A549 (cell line): Measurements from ENCODE around the gene CPLX1. TPM values are rescaled to one million over a fixed set of nuclear protein-coding genes. Genes with fewer than 3 reads are reported as not detected.
A peak's percentile ranks its signal among the peaks of the same experiment; 100 is the strongest.

Source experiments
- ATAC-seq, 2 experiments: fragments of 200-7000 bp in 1 of 2; fragments of >200 bp in 1 of 2; cut with Nextera tagmentation in 1 of 2; cut with Tn5 transposase in 1 of 2; 3 replicates each; pipeline versions ENCODE4 v1.8.0 to v1.9.1; 2018 to 2020; ENCODE audit warnings: mild to moderate bottlenecking in 1 of 2, moderate library complexity in 1 of 2
- CTCF ChIA-PET: fragments of 300-600 bp; sonication (Branson Sonifier 250); formaldehyde crosslinking; extraction: SDS; loops from one replicate; lab custom pipeline; 2021; ENCODE audit warnings: antibody characterized with exemption, inconsistent platforms; lab: Yijun Ruan, JAX
- POLR2A ChIA-PET: fragments of 350-600 bp; formaldehyde crosslinking; extraction: SDS; loops from one replicate; lab custom pipeline; 2021; ENCODE audit warnings: antibody characterized with exemption, inconsistent platforms; lab: Yijun Ruan, JAX
- DNase-seq, 2 experiments: peaks; one replicate each; pipeline versions ENCODE4 v3.0.0 to v3.0.0-alpha.2; 2011 to 2016; ENCODE audit warnings: low read depth in 1 of 2, low spot score in 1 of 2
- FAIRE-seq: peaks from 2 replicates; lab custom pipeline; 2011; peaks lifted over from hg19 to GRCh38; lab: Jason Lieb, UNC
- H3K27ac ChIP-seq, 2 experiments: fragments of >200 bp; sonication (Bioruptor Twin); formaldehyde crosslinking; 3 replicates each; pipeline ENCODE4 v1.5.1; 2016 to 2017
- H3K4me1 ChIP-seq: fragments of >200 bp; sonication (Bioruptor Twin); formaldehyde crosslinking; 3 replicates; pipeline ENCODE4 v1.6.1; 2016
- H3K4me2 ChIP-seq: fragments of >200 bp; sonication (Bioruptor Twin); formaldehyde crosslinking; 3 replicates; pipeline ENCODE4 v1.6.1; 2016
- H3K4me3 ChIP-seq: fragments of >200 bp; sonication (Bioruptor Twin); formaldehyde crosslinking; 3 replicates; pipeline ENCODE4 v1.5.1; 2016
- H3K9me3 ChIP-seq: fragments of >200 bp; sonication (Bioruptor Twin); formaldehyde crosslinking; 3 replicates; pipeline ENCODE4 v1.6.1; 2016
- CEBPB ChIP-seq, 2 experiments: fragments of >200 bp in 1 of 2; sonication (Bioruptor Twin) in 1 of 2; formaldehyde crosslinking in 1 of 2; IDR thresholded peaks; 2 replicates each; pipeline ENCODE4 v1.6.1; 2012 to 2016
- CHD2 ChIP-seq: fragments of 150-350 bp; IDR thresholded peaks from 2 replicates; pipeline ENCODE4 v1.6.1; 2014; ENCODE audit warnings: low read length; ENCODE audit not compliant: partially characterized antibody
- CHD4 ChIP-seq: fragments of 200-600 bp; sonication (generic); IDR thresholded peaks from 2 replicates; pipeline ENCODE4 v1.6.1; 2016; ENCODE audit warnings: antibody characterized with exemption, mild to moderate bottlenecking, borderline replicate concordance
- EHF ChIP-seq: fragments of 250-450 bp; sonication (Bioruptor Pico); IDR thresholded peaks from 2 replicates; pipeline ENCODE4 v1.5.0; 2020; ENCODE audit warnings: mild to moderate bottlenecking
- ELK1 ChIP-seq: fragments of 150-350 bp; IDR thresholded peaks from 2 replicates; pipeline ENCODE4 v1.6.1; 2014; ENCODE audit warnings: low read depth, mild to moderate bottlenecking, low read length
- EP300 ChIP-seq, 2 experiments: fragments of >200 bp; sonication (Bioruptor Twin); formaldehyde crosslinking; IDR thresholded peaks; 2 replicates in 1 of 2; 3 replicates in 1 of 2; pipeline ENCODE4 v1.6.1; 2016 to 2017
- FOSB ChIP-seq: fragments of 250-450 bp; sonication (Bioruptor Pico); IDR thresholded peaks from 2 replicates; pipeline ENCODE4 v1.5.0; 2020; ENCODE audit warnings: mild to moderate bottlenecking, moderate library complexity
- GATA3 ChIP-seq: IDR thresholded peaks from 2 replicates; pipeline ENCODE4 v1.6.1; 2012; ENCODE audit warnings: borderline replicate concordance
- JUN ChIP-seq, 2 experiments: fragments of >200 bp; sonication (Bioruptor Twin); formaldehyde crosslinking; IDR thresholded peaks; 2 replicates in 1 of 2; 3 replicates in 1 of 2; pipeline ENCODE4 v1.6.1; 2016 to 2017
- KDM5A ChIP-seq: fragments of 200-600 bp; sonication (generic); IDR thresholded peaks from 2 replicates; pipeline ENCODE4 v1.6.1; 2016; ENCODE audit warnings: antibody characterized with exemption, mild to moderate bottlenecking
- NFE2L2 ChIP-seq: fragments of 150-350 bp; conservative IDR thresholded peaks from 2 replicates; pipeline ENCODE4 v1.6.1; 2014; ENCODE audit warnings: low read length
- NPAS2 ChIP-seq: fragments of 250-450 bp; sonication (Bioruptor Pico); IDR thresholded peaks from 2 replicates; pipeline ENCODE4 v1.8.0; 2022; ENCODE audit warnings: mild to moderate bottlenecking, moderate library complexity, borderline replicate concordance
- PBX3 ChIP-seq: IDR thresholded peaks from 2 replicates; pipeline ENCODE4 v1.6.1; 2012
- PHF8 ChIP-seq: fragments of 200-600 bp; sonication (generic); IDR thresholded peaks from 2 replicates; pipeline ENCODE4 v1.6.1; 2016; ENCODE audit warnings: low read depth, mild to moderate bottlenecking, antibody characterized with exemption, moderate library complexity, borderline replicate concordance
- RFX5 ChIP-seq: fragments of 450-650 bp; IDR thresholded peaks from 2 replicates; pipeline ENCODE4 v1.7.1; 2014; ENCODE audit warnings: antibody characterized with exemption, mild to moderate bottlenecking, moderate library complexity
- SMC3 ChIP-seq: fragments of >200 bp; sonication (Bioruptor Twin); formaldehyde crosslinking; IDR thresholded peaks from 3 replicates; pipeline ENCODE4 v1.6.1; 2018; ENCODE audit warnings: inconsistent platforms
- ZNF302 ChIP-seq: fragments of 250-450 bp; sonication (Bioruptor Pico); IDR thresholded peaks from 2 replicates; pipeline ENCODE4 v1.9.0; 2021; ENCODE audit warnings: inconsistent platforms, mild to moderate bottlenecking, moderate library complexity
- ZSCAN20 ChIP-seq: fragments of 250-450 bp; sonication (Bioruptor Pico); IDR thresholded peaks from 2 replicates; pipeline ENCODE4 v1.8.0; 2022; ENCODE audit warnings: mild to moderate bottlenecking, moderate library complexity
- WGBS: methylation state at CpG from one replicate; pipeline ENCODE4 v1.1.6; 2017; ENCODE audit errors: missing lambda C conversion rate; 5-methylcytosine and 5-hydroxymethylcytosine counted together
- polyA plus RNA-seq, 4 experiments: library from polyadenylated mRNA; depleted of rRNA in 3 of 4; stranded (reverse); fragments of >200 nt; fragmentation: RNase III in 1 of 4; extraction: RNeasy Plus Mini Kit Qiagen cat#74134 plus additional on column Dnase treatment in 1 of 4; gene quantifications; 2 replicates in 3 of 4; 3 replicates in 1 of 4; pipeline ENCODE4 v1.2.3, GENCODE V29; 2011 to 2017
- TF ChIP-seq, protein P1 (sequence below): IDR thresholded peaks from 2 replicates; pipeline ENCODE4 v1.6.1; 2012

Gene CPLX1
- polyA plus RNA-seq, 2 of the 4 experiments (the other 2 are of a cell fraction): 0.19 to 0.57 TPM

DNA sequence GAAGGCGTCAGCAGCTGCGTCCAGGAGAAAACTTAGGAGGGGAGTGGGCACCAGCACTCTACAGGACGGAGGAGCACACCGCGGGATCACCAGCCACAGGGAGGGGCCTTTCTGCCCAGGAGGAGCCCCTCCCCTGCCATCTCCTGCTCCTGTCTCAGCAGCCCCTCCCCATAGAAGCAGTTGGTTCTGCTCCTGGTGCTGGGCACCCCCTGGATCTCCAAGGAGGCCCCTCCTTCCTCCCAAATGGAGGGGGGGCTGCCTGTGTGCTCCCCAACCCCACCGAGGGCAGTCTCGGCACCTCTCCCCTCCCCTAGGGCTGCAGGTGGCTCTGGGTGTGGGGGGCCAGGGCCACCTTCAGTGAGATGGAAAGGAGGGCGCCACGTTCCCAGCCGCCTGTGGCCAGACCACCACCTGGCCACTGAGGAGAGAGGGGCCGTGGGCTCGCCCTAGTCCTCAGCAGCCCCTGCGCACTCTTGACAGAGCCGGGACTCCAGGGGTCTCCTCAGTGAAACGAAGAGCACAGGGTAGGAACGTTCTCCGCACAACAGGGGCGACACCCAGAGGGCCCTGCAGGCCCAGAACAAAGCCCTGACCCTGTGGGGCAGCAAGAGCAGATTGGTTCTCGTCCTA is 37.8 kb downstream of the CPLX1 start:
- DNase-seq (no peak), ATAC-seq (no peak), FAIRE-seq (no peak)
- Histone ChIP-seq H3K4me1 (no peaks in the 10 kb centered on the region), H3K4me2 (no peak overlapping the region), H3K9me3 (no peaks in the 10 kb centered on the region), H3K4me3 (no peak overlapping the region), H3K27ac (no peak overlapping the region)
- CTCF ChIA-PET: no interaction called here
- POLR2A ChIA-PET: no interaction called here
- WGBS: 67% methylated on average over 9 of the region's 19 CpGs
- TF ChIP-seq CEBPB (IDR thresholded peaks at IDR 0.05): no peak
- TF ChIP-seq PHF8: no peak
- no peak for TF ChIP-seq NFE2L2
- TF ChIP-seq, protein P1, sequence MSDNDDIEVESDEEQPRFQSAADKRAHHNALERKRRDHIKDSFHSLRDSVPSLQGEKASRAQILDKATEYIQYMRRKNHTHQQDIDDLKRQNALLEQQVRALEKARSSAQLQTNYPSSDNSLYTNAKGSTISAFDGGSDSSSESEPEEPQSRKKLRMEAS: no peak
- no peak for TF ChIP-seq ZSCAN20 (CRISPR knock-in tag)

DNA sequence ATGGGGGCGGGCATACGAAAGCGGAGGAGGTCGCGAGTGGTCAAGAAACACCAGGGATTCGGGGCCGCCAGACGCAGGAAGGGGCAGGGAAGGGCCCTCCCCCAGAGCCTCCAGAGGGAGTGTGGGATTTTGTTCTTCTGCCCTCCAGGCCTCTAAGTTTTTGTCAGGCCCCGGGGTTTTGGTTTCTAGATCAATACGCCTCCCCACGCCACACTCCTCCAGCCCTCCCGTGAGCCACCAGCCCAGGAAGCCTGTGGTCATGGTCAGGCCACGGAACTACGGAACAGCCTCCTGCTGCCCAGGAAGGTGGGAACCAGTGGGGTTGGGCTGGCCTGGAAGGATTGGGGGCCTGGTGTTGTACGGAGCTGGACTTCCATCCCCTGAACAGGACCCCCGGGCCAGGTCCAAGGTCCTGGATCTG is 38.4 kb downstream of the CPLX1 start:
- POLR2A ChIA-PET: no interaction called here
- DNase-seq: no peak
- Histone ChIP-seq H3K4me3 (no peak overlapping the region), H3K4me1 (no peaks in the 10 kb centered on the region; the same call in 2 of the 3 replicates), H3K9me3 (no peaks in the 10 kb centered on the region), H3K27ac (no peak overlapping the region), H3K4me2 (no peak overlapping the region)
- no peak for TF ChIP-seq EP300 (IDR thresholded peaks at IDR 0.05)
- no peak for TF ChIP-seq ZNF302 (CRISPR knock-in tag)
- no peak for TF ChIP-seq KDM5A
- no peak for TF ChIP-seq RFX5
- no peak for TF ChIP-seq ELK1
- TF ChIP-seq FOSB (CRISPR knock-in tag): no peak
- no peak for TF ChIP-seq GATA3
- TF ChIP-seq JUN (IDR thresholded peaks at IDR 0.05): no peak
- TF ChIP-seq SMC3: no peak
- WGBS: 94% methylated on average over 10 of the region's 16 CpGs
- no peak for FAIRE-seq
- CTCF ChIA-PET: interaction anchor here (1.2 kb wide), 1 partner anchor 8 kb away, joined by 3 read pairs; no protein-coding TSS in a partner anchor
- ATAC-seq: no peak

DNA sequence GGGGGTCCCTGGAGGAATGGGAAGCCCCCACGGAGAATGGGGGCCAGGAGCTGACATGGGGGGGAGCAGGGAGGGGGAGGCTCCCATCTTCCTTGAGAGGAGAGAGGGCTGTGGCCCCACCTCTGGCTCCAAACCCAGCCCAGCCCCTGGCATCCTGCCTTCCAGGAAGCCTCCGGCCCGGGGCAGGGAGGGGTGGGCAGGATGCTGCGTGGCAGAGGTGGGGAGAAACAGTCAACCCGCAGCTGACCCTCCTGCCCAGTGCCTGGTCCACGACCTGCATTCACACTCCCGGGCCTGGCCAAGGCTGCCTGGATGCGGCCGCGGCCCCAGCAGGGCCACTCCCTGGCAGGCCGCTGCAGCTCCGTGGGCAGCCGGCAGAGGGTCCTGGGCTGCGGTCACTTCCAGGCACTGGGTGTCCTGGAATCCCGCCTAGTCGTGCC is 39.0 kb downstream of the CPLX1 start:
- FAIRE-seq: no peak
- Histone ChIP-seq H3K27ac (no peak overlapping the region), H3K4me3 (no peak overlapping the region), H3K9me3 (no peaks in the 10 kb centered on the region), H3K4me1 (peaks cover 5% of the 10 kb centered on the region), H3K4me2 (no peak overlapping the region)
- peak in 1 of 2 experiments; percentile 22; a peak in 1 of 6 replicates for ATAC-seq
- 50% methylated on average over 2 of the region's 16 CpGs for WGBS
- POLR2A ChIA-PET: no interaction called here
- CTCF ChIA-PET: interaction anchor here (1.2 kb wide), 1 partner anchor 9 kb away, joined by 3 read pairs; no protein-coding TSS in a partner anchor
- DNase-seq: no peak
- no peak for TF ChIP-seq CHD2
- no peak for TF ChIP-seq CHD4
- TF ChIP-seq PBX3: no peak
- TF ChIP-seq EHF (CRISPR knock-in tag): no peak
- TF ChIP-seq NPAS2 (CRISPR knock-in tag): no peak
- TF ChIP-seq KDM5A: no peak
